Measurements from ENCODE around the gene ATG4D.

DNA sequence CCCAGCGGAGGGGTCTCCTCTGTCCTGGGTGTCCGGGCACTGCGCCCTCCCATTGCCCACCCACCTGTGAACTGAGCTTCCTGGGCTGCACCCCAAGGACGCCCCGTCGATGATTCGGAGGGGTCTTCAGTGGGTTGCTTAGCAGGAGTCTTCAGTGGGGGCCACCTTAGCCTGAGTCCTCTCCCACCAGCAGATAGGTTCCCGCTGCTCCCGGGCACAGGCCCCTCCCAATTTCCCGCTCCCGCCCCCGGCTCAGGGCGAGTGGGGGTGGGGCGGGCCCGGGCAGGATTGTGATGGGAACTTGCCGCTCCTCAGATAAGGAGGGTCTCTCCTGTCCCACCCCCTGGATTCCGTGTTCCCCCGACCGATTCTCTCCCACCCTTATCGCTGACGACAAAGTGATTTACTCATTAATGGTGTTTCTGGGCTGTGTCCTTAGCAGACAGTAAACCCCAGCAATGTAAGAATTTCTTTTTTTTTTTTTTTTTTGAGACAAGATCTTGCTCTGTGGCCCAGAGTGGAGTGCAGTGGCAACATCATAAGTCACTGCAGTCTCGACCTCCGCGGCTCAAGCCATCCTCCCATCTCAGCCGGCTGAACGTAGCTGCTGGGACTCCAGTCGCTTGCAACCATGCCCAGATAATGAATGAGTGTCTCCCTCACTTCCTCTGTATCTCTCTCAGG lies 25.8 kb upstream of the ATG4D start:
- TF ChIP-seq, protein P1, sequence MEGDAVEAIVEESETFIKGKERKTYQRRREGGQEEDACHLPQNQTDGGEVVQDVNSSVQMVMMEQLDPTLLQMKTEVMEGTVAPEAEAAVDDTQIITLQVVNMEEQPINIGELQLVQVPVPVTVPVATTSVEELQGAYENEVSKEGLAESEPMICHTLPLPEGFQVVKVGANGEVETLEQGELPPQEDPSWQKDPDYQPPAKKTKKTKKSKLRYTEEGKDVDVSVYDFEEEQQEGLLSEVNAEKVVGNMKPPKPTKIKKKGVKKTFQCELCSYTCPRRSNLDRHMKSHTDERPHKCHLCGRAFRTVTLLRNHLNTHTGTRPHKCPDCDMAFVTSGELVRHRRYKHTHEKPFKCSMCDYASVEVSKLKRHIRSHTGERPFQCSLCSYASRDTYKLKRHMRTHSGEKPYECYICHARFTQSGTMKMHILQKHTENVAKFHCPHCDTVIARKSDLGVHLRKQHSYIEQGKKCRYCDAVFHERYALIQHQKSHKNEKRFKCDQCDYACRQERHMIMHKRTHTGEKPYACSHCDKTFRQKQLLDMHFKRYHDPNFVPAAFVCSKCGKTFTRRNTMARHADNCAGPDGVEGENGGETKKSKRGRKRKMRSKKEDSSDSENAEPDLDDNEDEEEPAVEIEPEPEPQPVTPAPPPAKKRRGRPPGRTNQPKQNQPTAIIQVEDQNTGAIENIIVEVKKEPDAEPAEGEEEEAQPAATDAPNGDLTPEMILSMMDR (IDR thresholded peaks at IDR 0.05; ENCODE audit: low read depth, low read length, missing input control), result no peak
- TF ChIP-seq RAD21 (IDR thresholded peaks at IDR 0.05), result no peak
- TF ChIP-seq GABPA (IDR thresholded peaks at IDR 0.05 in 1 of 2, conservative IDR thresholded peaks at IDR 0.05 in 1 of 2), result no peak
- TF ChIP-seq EGR1 (IDR thresholded peaks at IDR 0.05; ENCODE audit: low read depth in 2 of 2), result no peak
- TF ChIP-seq, protein P2, sequence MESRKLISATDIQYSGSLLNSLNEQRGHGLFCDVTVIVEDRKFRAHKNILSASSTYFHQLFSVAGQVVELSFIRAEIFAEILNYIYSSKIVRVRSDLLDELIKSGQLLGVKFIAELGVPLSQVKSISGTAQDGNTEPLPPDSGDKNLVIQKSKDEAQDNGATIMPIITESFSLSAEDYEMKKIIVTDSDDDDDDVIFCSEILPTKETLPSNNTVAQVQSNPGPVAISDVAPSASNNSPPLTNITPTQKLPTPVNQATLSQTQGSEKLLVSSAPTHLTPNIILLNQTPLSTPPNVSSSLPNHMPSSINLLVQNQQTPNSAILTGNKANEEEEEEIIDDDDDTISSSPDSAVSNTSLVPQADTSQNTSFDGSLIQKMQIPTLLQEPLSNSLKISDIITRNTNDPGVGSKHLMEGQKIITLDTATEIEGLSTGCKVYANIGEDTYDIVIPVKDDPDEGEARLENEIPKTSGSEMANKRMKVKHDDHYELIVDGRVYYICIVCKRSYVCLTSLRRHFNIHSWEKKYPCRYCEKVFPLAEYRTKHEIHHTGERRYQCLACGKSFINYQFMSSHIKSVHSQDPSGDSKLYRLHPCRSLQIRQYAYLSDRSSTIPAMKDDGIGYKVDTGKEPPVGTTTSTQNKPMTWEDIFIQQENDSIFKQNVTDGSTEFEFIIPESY (IDR thresholded peaks at IDR 0.05), result no peak
- no peak for TF ChIP-seq YY1 (IDR thresholded peaks at IDR 0.05)
- TF ChIP-seq, protein P3, sequence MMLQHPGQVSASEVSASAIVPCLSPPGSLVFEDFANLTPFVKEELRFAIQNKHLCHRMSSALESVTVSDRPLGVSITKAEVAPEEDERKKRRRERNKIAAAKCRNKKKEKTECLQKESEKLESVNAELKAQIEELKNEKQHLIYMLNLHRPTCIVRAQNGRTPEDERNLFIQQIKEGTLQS (IDR thresholded peaks at IDR 0.05), result no peak
